Measurements from ENCODE around the gene MUC5B. TPM values are rescaled to one million over a fixed set of nuclear protein-coding genes. Genes with fewer than 3 reads are reported as not detected.

Gene MUC5B
- total RNA-seq, 4 donors from 2014 or later, result 0.22 to 0.61 (median 0.29) TPM; not detected in 1

GRCh38 chr11:1199241-1199750 lies 23.6 kb upstream of the MUC5B start:
- intact Hi-C loops (cut with DNase I; ENCODE audit: low total_unique reads), result no loop called here
- no peak overlapping the region for H3K4me3 ChIP-seq (ENCODE audit: low read depth, poor library complexity, severe bottlenecking)
- DNase-seq (ENCODE audit: low spot score in 2 of 2), result peak in 1 of 2 donors; percentile 68
- 38 to 50% methylated on average over 20 to 27 of the region's 27 CpGs for WGBS, 2 donors
- TF ChIP-seq CTCF (IDR thresholded peaks at IDR 0.05), result no peak
- no peak for TF ChIP-seq POLR2A (IDR thresholded peaks at IDR 0.05)

GRCh38 chr11:1199751-1200610 lies 22.9 kb upstream of the MUC5B start:
- TF ChIP-seq POLR2A (IDR thresholded peaks at IDR 0.05), result no peak
- 38 to 43% methylated on average over 30 to 38 of the region's 47 CpGs for WGBS, 2 donors
- peak in 1 of 2 donors; percentile 84 for DNase-seq (ENCODE audit: low spot score in 2 of 2)
- H3K4me3 ChIP-seq (ENCODE audit: low read depth, poor library complexity, severe bottlenecking), result no peak overlapping the region
- intact Hi-C loops (cut with DNase I; ENCODE audit: low total_unique reads), result loop anchor here (10.0 kb wide), 1 partner anchor 315 kb away; no protein-coding TSS in a partner anchor

- no peak overlapping the region for H3K4me3 ChIP-seq (ENCODE audit: low read depth, poor library complexity, severe bottlenecking)
- TF ChIP-seq POLR2A (IDR thresholded peaks at IDR 0.05) (no peak), CTCF (IDR thresholded peaks at IDR 0.05) (no peak)
- peak in 1 of 2 donors; percentile 80 for DNase-seq (ENCODE audit: low spot score in 2 of 2)
- whole genome bisulfite sequencing, 2 donors, result 62 to 77% methylated on average over 11 to 16 of the region's 16 CpGs
- intact Hi-C loops (cut with DNase I; ENCODE audit: low total_unique reads), result loop anchor here (10.0 kb wide), 1 partner anchor 314 kb away; no protein-coding TSS in a partner anchor
Measured at GRCh38 chr11:1200611-1201191, 22.2 kb upstream of the MUC5B start.

- DNase-seq (ENCODE audit: low spot score in 2 of 2), result no peak
- H3K4me3 ChIP-seq (ENCODE audit: low read depth, poor library complexity, severe bottlenecking), result no peak overlapping the region
- intact Hi-C loops (cut with DNase I; ENCODE audit: low total_unique reads), result loop anchor here (10.0 kb wide), 1 partner anchor 313 kb away; no protein-coding TSS in a partner anchor
- no peak for TF ChIP-seq POLR2A (IDR thresholded peaks at IDR 0.05)
- no peak for TF ChIP-seq CTCF (IDR thresholded peaks at IDR 0.05)
- WGBS, 2 donors, result 86 to 88% methylated on average over 4 of the region's 4 CpGs
Measured at GRCh38 chr11:1201395-1202153, 21.3 kb upstream of the MUC5B start.

GRCh38 chr11:1202154-1202775 lies 20.6 kb upstream of the MUC5B start:
- H3K4me3 ChIP-seq (ENCODE audit: low read depth, poor library complexity, severe bottlenecking), result no peak overlapping the region
- WGBS, 2 donors, result 43 to 52% methylated on average over 17 of the region's 18 CpGs
- DNase-seq (ENCODE audit: low spot score in 2 of 2), result peak in 1 of 2 donors; percentile 72
- TF ChIP-seq CTCF (IDR thresholded peaks at IDR 0.05) (no peak), POLR2A (IDR thresholded peaks at IDR 0.05) (no peak)
- intact Hi-C loops (cut with DNase I; ENCODE audit: low total_unique reads), result loop anchor here (10.0 kb wide), 1 partner anchor 313 kb away; no protein-coding TSS in a partner anchor
